Progenitor cell of endocrine pancreas (in vitro differentiated cells): ENCODE measurements around the gene PIM3. TPM values are rescaled to one million over a fixed set of nuclear protein-coding genes. Genes with fewer than 3 reads are reported as not detected.

Experiments used
- DNase-seq: peaks from one replicate; pipeline ENCODE4 v3.0.0; 2021; ENCODE audit warnings: low spot score; ENCODE audit not compliant: unreplicated experiment
- H3K27ac Mint-ChIP-seq: 2 replicates; pipeline ENCODE4 v1.8.0; 2021; ENCODE audit warnings: mild to moderate bottlenecking, moderate library complexity, mixed read lengths
- H3K27me3 Mint-ChIP-seq: 2 replicates; pipeline ENCODE4 v1.8.0; 2021; ENCODE audit warnings: mixed read lengths
- H3K36me3 Mint-ChIP-seq: 2 replicates; pipeline ENCODE4 v1.8.0; 2022; ENCODE audit warnings: mixed read lengths; ENCODE audit not compliant: insufficient read depth
- H3K4me1 Mint-ChIP-seq: 2 replicates; pipeline ENCODE4 v1.8.0; 2021; ENCODE audit warnings: low read depth, mixed read lengths
- H3K4me3 Mint-ChIP-seq: 2 replicates; pipeline ENCODE4 v1.8.0; 2021; ENCODE audit warnings: low read depth, mild to moderate bottlenecking, moderate library complexity, mixed read lengths
- H3K9me3 Mint-ChIP-seq: 2 replicates; pipeline ENCODE4 v1.8.0; 2021; ENCODE audit warnings: low read depth, mixed read lengths
- CTCF ChIP-seq: fragments of 200-600 bp; sonication (generic); IDR thresholded peaks from one replicate; pipeline ENCODE4 v1.5.0; 2021; ENCODE audit warnings: antibody characterized with exemption, mild to moderate bottlenecking; ENCODE audit not compliant: unreplicated experiment
- total RNA-seq: library from RNA; stranded (reverse); gene quantifications from 2 replicates; pipeline ENCODE4 v1.2.1, GENCODE V29; 2021

PIM3 gene
- total RNA-seq, 1 donor from 2014 or later = 17.4 TPM

- peak; percentile 86 for DNase-seq
- H3K36me3 Mint-ChIP-seq = peaks cover 4% of the 10 kb centered on the region
- H3K4me1 Mint-ChIP-seq = no peaks in the 10 kb centered on the region
- no peak overlapping the region for H3K4me3 Mint-ChIP-seq
- peaks cover 19% of the 10 kb centered on the region for H3K27me3 Mint-ChIP-seq
- no peak overlapping the region for H3K27ac Mint-ChIP-seq
- peak; percentile 98 for TF ChIP-seq CTCF
- H3K9me3 Mint-ChIP-seq = no peaks in the 10 kb centered on the region
Measured at GRCh38 chr22:49929211-49929979, 31.2 kb upstream of the PIM3 start.

GRCh38 chr22:49929994-49930575, 30.5 kb upstream of the PIM3 start:
- Mint-ChIP-seq H3K27me3 (peaks cover 19% of the 10 kb centered on the region), H3K4me3 (no peak overlapping the region)

GRCh38 chr22:49930596-49931412, 29.8 kb upstream of the PIM3 start:
- no peak for DNase-seq
- no peak overlapping the region for H3K4me3 Mint-ChIP-seq
- H3K4me1 Mint-ChIP-seq = no peaks in the 10 kb centered on the region
- no peaks in the 10 kb centered on the region for H3K9me3 Mint-ChIP-seq
- peak; percentile 34 for TF ChIP-seq CTCF
- peaks cover 19% of the 10 kb centered on the region for H3K27me3 Mint-ChIP-seq
- no peaks in the 10 kb centered on the region for H3K36me3 Mint-ChIP-seq
- no peak overlapping the region for H3K27ac Mint-ChIP-seq

More at GRCh38 chr22:49929994-49930575, 30.5 kb upstream of the PIM3 start:
- TF ChIP-seq CTCF = no peak
- Mint-ChIP-seq H3K9me3 (no peaks in the 10 kb centered on the region), H3K4me1 (no peaks in the 10 kb centered on the region), H3K36me3 (peaks cover 3% of the 10 kb centered on the region), H3K27ac (no peak overlapping the region)
- no peak for DNase-seq

GRCh38 chr22:49933236-49934159, 27.1 kb upstream of the PIM3 start:
- Mint-ChIP-seq H3K4me1 (no peaks in the 10 kb centered on the region), H3K27ac (peak overlapping the region; percentile 73), H3K36me3 (no peaks in the 10 kb centered on the region), H3K4me3 (no peak overlapping the region), H3K27me3 (peaks cover 19% of the 10 kb centered on the region), H3K9me3 (no peaks in the 10 kb centered on the region)
- TF ChIP-seq CTCF = no peak
- DNase-seq = no peak
